ENCODE results near the gene ABL1.

Gene ABL1

GRCh38 chr9:130872912-130873503, 38.0 kb downstream of the ABL1 start:
- DNase-seq: no peak

- DNase-seq: no peak
Observed at GRCh38 chr9:130873966-130874365, 38.9 kb downstream of the ABL1 start.

GRCh38 chr9:130874783-130875182, 39.7 kb downstream of the ABL1 start:
- DNase-seq: no peak

- no peak for DNase-seq
Observed at GRCh38 chr9:130877300-130877699, 42.2 kb downstream of the ABL1 start.

GRCh38 chr9:130878295-130878694, 43.2 kb downstream of the ABL1 start:
- DNase-seq: no peak

- no peak for DNase-seq
Observed at GRCh38 chr9:130879863-130880411, 44.9 kb downstream of the ABL1 start.

GRCh38 chr9:130880599-130881220, 45.7 kb downstream of the ABL1 start:
- no peak for DNase-seq

- DNase-seq: no peak
Observed at GRCh38 chr9:130881516-130881915, 46.5 kb downstream of the ABL1 start.

GRCh38 chr9:130882696-130883225, 47.7 kb downstream of the ABL1 start:
- no peak for DNase-seq

GRCh38 chr9:130883479-130883878, 48.4 kb downstream of the ABL1 start:
- DNase-seq: no peak

GRCh38 chr9:130884111-130884531, 49.1 kb downstream of the ABL1 start:
- no peak for DNase-seq

- DNase-seq: no peak
Observed at GRCh38 chr9:130884542-130885483, 49.8 kb downstream of the ABL1 start.

- DNase-seq: no peak
Observed at GRCh38 chr9:130885484-130886375, 50.7 kb downstream of the ABL1 start.

GRCh38 chr9:130886981-130887380, 51.9 kb downstream of the ABL1 start:
- no peak for DNase-seq

GRCh38 chr9:130887494-130888144, 52.6 kb downstream of the ABL1 start:
- no peak for DNase-seq

GRCh38 chr9:130888146-130888885, 53.3 kb downstream of the ABL1 start:
- DNase-seq: no peak

GRCh38 chr9:130890124-130890523, 55.1 kb downstream of the ABL1 start:
- DNase-seq: no peak

GRCh38 chr9:130890870-130891687, 56.0 kb downstream of the ABL1 start:
- DNase-seq: no peak

- no peak for DNase-seq
Observed at GRCh38 chr9:130891688-130892476, 56.8 kb downstream of the ABL1 start.

Measured in NCI-H1048 (cell line).